H9 (cell line): Measurements from ENCODE around the gene POFUT2. TPM values are rescaled to one million over a fixed set of nuclear protein-coding genes. Genes with fewer than 3 reads are reported as not detected.

Experiments used
- DNase-seq: peaks from one replicate; pipeline ENCODE4 v3.0.0-alpha.2; 2017
- H2AFZ ChIP-seq: one replicate; pipeline ENCODE4 v1.6.1; 2013; ENCODE audit warnings: mild to moderate bottlenecking, low read length, control low read depth, moderate library complexity
- H2AK5ac ChIP-seq: 2 replicates; pipeline ENCODE4 v1.6.1; 2013; ENCODE audit warnings: low read length, control low read depth, mixed read lengths; ENCODE audit not compliant: insufficient read length
- H2BK120ac ChIP-seq: one replicate; pipeline ENCODE4 v1.6.1; 2013; ENCODE audit warnings: low read depth, mild to moderate bottlenecking, low read length, control low read depth, inconsistent platforms; ENCODE audit not compliant: poor library complexity, severe bottlenecking
- H2BK12ac ChIP-seq: 2 replicates; pipeline ENCODE4 v1.6.1; 2013; ENCODE audit warnings: low read length, control low read depth, mixed read lengths, low read depth; ENCODE audit not compliant: insufficient read length
- H2BK15ac ChIP-seq: 2 replicates; pipeline ENCODE4 v1.6.1; 2013; ENCODE audit warnings: low read depth, low read length, control low read depth
- H2BK20ac ChIP-seq: one replicate; pipeline ENCODE4 v1.6.1; 2013; ENCODE audit warnings: low read depth, mild to moderate bottlenecking, low read length, control low read depth, inconsistent platforms; ENCODE audit not compliant: poor library complexity, severe bottlenecking
- H2BK5ac ChIP-seq: 2 replicates; pipeline ENCODE4 v1.6.1; 2013; ENCODE audit warnings: low read length, control low read depth, mixed read lengths; ENCODE audit not compliant: insufficient read length
- H3K14ac ChIP-seq: 2 replicates; pipeline ENCODE4 v1.6.1; 2013; ENCODE audit warnings: low read length, control low read depth; ENCODE audit not compliant: insufficient read depth
- H3K18ac ChIP-seq: 2 replicates; pipeline ENCODE4 v1.6.1; 2013; ENCODE audit warnings: low read depth, mild to moderate bottlenecking, mixed read lengths, low read length, control low read depth; ENCODE audit not compliant: insufficient read length
- H3K23ac ChIP-seq: 2 replicates; pipeline ENCODE4 v1.6.1; 2013; ENCODE audit warnings: low read length, control low read depth, mixed read lengths, low read depth; ENCODE audit not compliant: insufficient read length
- H3K23me2 ChIP-seq: 2 replicates; pipeline ENCODE4 v1.6.1; 2013; ENCODE audit warnings: low read depth, mild to moderate bottlenecking, mixed read lengths, low read length, control low read depth; ENCODE audit not compliant: insufficient read length, poor library complexity, severe bottlenecking
- H3K27ac ChIP-seq: 2 replicates; pipeline ENCODE4 v1.5.1; 2013; ENCODE audit warnings: low read length, control low read depth, mixed read lengths, low read depth; ENCODE audit not compliant: insufficient read length
- H3K27me3 ChIP-seq: 2 replicates; pipeline ENCODE4 v1.6.1; 2013; ENCODE audit warnings: low read length, control low read depth, inconsistent platforms; ENCODE audit not compliant: insufficient read depth
- H3K4ac ChIP-seq: 2 replicates; pipeline ENCODE4 v1.6.1; 2013; ENCODE audit warnings: low read depth, mild to moderate bottlenecking, control low read depth, inconsistent platforms, low read length, moderate library complexity
- H3K4me1 ChIP-seq: 2 replicates; pipeline ENCODE4 v1.6.1; 2013; ENCODE audit warnings: low read length, control low read depth, inconsistent platforms; ENCODE audit not compliant: insufficient read depth
- H3K4me2 ChIP-seq: 2 replicates; pipeline ENCODE4 v1.6.1; 2013; ENCODE audit warnings: low read length, control low read depth, mixed read lengths; ENCODE audit not compliant: insufficient read length, insufficient read depth
- H3K56ac ChIP-seq: 2 replicates; pipeline ENCODE4 v1.6.1; 2013; ENCODE audit warnings: low read depth, mild to moderate bottlenecking, mixed read lengths, low read length, control low read depth; ENCODE audit not compliant: insufficient read length
- H3K79me1 ChIP-seq: 2 replicates; pipeline ENCODE4 v1.6.1; 2013; ENCODE audit warnings: low read depth, mild to moderate bottlenecking, moderate library complexity, low read length, control low read depth, inconsistent platforms; ENCODE audit not compliant: insufficient read depth, poor library complexity, severe bottlenecking
- H3K79me2 ChIP-seq: 2 replicates; pipeline ENCODE4 v1.6.1; 2013; ENCODE audit warnings: low read length, control low read depth, inconsistent platforms; ENCODE audit not compliant: insufficient read depth
- H3K9ac ChIP-seq: 2 replicates; pipeline ENCODE4 v1.6.1; 2013; ENCODE audit warnings: low read length, control low read depth, mixed read lengths; ENCODE audit not compliant: insufficient read length; ENCODE audit errors: extremely low read depth
- H3K9me3 ChIP-seq: one replicate; pipeline ENCODE4 v1.6.1; 2013; ENCODE audit warnings: low read depth, low read length, inconsistent platforms; ENCODE audit not compliant: control insufficient read depth
- H3T11ph ChIP-seq: one replicate; pipeline ENCODE4 v1.6.1; 2013; ENCODE audit warnings: mild to moderate bottlenecking, low read length, control low read depth, inconsistent platforms
- H4K20me1 ChIP-seq: one replicate; pipeline ENCODE4 v1.6.1; 2013; ENCODE audit not compliant: control insufficient read depth, insufficient read length, insufficient read depth
- H4K5ac ChIP-seq: 2 replicates; pipeline ENCODE4 v1.6.1; 2013; ENCODE audit warnings: low read depth, mild to moderate bottlenecking, mixed read lengths, low read length, control low read depth; ENCODE audit not compliant: insufficient read length
- H4K8ac ChIP-seq: replicated peaks from 2 replicates; pipeline ENCODE4 v1.6.1; 2013; ENCODE audit warnings: low read length, control low read depth, mixed read lengths, low read depth; ENCODE audit not compliant: insufficient read length
- H4K91ac ChIP-seq: 2 replicates; pipeline ENCODE4 v1.6.1; 2013; ENCODE audit warnings: low read depth, mild to moderate bottlenecking, moderate library complexity, mixed read lengths, low read length, control low read depth; ENCODE audit not compliant: insufficient read length
- H3K27ac Mint-ChIP-seq, 3 experiments: 2 replicates in 2 of 3; 3 replicates in 1 of 3; pipeline ENCODE4 v1.8.0; 2020 to 2021; ENCODE audit warnings: mixed read lengths in 3 of 3, mild to moderate bottlenecking in 1 of 3, moderate library complexity in 1 of 3
- H3K27me3 Mint-ChIP-seq: 2 replicates; pipeline ENCODE4 v1.8.0; 2021; ENCODE audit warnings: low read depth, mild to moderate bottlenecking, moderate library complexity, mixed read lengths
- H3K36me3 Mint-ChIP-seq, 3 experiments: 2 replicates in 2 of 3; 3 replicates in 1 of 3; pipeline ENCODE4 v1.8.0; 2020 to 2021; ENCODE audit warnings: low read depth in 3 of 3, mixed read lengths in 3 of 3; ENCODE audit not compliant: insufficient read depth in 1 of 3
- H3K4me1 Mint-ChIP-seq, 2 experiments: 2 replicates each; pipeline ENCODE4 v1.8.0; 2020; ENCODE audit warnings: mixed read lengths in 2 of 2
- H3K4me3 Mint-ChIP-seq, 2 experiments: 2 replicates in 1 of 2; 3 replicates in 1 of 2; pipeline ENCODE4 v1.8.0; 2020 to 2021; ENCODE audit warnings: mild to moderate bottlenecking in 2 of 2, mixed read lengths in 2 of 2, moderate library complexity in 1 of 2
- H3K9me3 Mint-ChIP-seq, 2 experiments: 2 replicates in 1 of 2; 3 replicates in 1 of 2; pipeline ENCODE4 v1.8.0; 2020; ENCODE audit warnings: mild to moderate bottlenecking in 2 of 2, mixed read lengths in 2 of 2, moderate library complexity in 1 of 2
- CTCF ChIP-seq: fragments of 200-600 bp; sonication (generic); conservative IDR thresholded peaks from 3 replicates; pipeline ENCODE4 v1.8.0; 2021; ENCODE audit warnings: antibody characterized with exemption, mild to moderate bottlenecking
- WGBS: extraction: QIAGEN DNeasy Blood & Tissue Kit; methylation state at CpG from one replicate; pipeline ENCODE4 v1.1.7; 2013; ENCODE audit warnings: missing lambda C conversion rate, low lambda C conversion rate, mixed read lengths; ENCODE audit not compliant: insufficient read length; ENCODE audit errors: extremely low coverage; 5-methylcytosine and 5-hydroxymethylcytosine counted together
- total RNA-seq: library from RNA; stranded (reverse); gene quantifications from 2 replicates; pipeline ENCODE4 v1.2.1, GENCODE V29; 2021

The POFUT2 gene
- total RNA-seq, 1 experiment from 2014 or later, result 34.8 TPM

- no peak overlapping the region for H2BK12ac ChIP-seq
- H2BK20ac ChIP-seq, result no peak overlapping the region
- H3T11ph ChIP-seq, result no peak overlapping the region
- H3K14ac ChIP-seq, result no peak overlapping the region
- no peak overlapping the region for H3K23ac ChIP-seq
- H2BK120ac ChIP-seq, result no peak overlapping the region
- no peaks in the 10 kb centered on the region for H3K79me1 ChIP-seq
- no peak overlapping the region for H2BK5ac ChIP-seq
- no peak overlapping the region for H4K91ac ChIP-seq
- no peak overlapping the region for H3K18ac ChIP-seq
- no peak overlapping the region for H2BK15ac ChIP-seq
- H3K4me1 Mint-ChIP-seq, result peaks cover 31% of the 10 kb centered on the region in 2 experiments
- TF ChIP-seq CTCF, result no peak
- H3K9ac ChIP-seq, result no peak overlapping the region
- DNase-seq, result peak; percentile 38
- H3K27me3 ChIP-seq, result no peaks in the 10 kb centered on the region
- no peak overlapping the region for H3K27ac ChIP-seq
- no peaks in the 10 kb centered on the region for H3K9me3 Mint-ChIP-seq
- no CpG with 5 or more reads among the region's 34 CpGs for WGBS
- no peak overlapping the region for H2AK5ac ChIP-seq
- no peak overlapping the region for H4K8ac ChIP-seq
- peak overlapping the region in 2 of 3 experiments; percentile 27 to 90; a peak in 1 of 7 replicates for H3K27ac Mint-ChIP-seq
- H4K5ac ChIP-seq, result no peak overlapping the region
- no peak overlapping the region for H3K4ac ChIP-seq
- no peaks in the 10 kb centered on the region; the same call in 1 of the 2 replicates for H3K4me1 ChIP-seq
- peaks cover 0 to 8% (median 0%) of the 10 kb centered on the region in 3 experiments; a peak in 1 of 7 replicates for H3K36me3 Mint-ChIP-seq
- no peak overlapping the region for H2AFZ ChIP-seq
- no peak overlapping the region for H3K56ac ChIP-seq
- H3K4me3 Mint-ChIP-seq, result peak overlapping the region in 1 of 2 experiments; percentile 55; a peak in 1 of 5 replicates
- peaks cover under 1% of the 10 kb centered on the region for H3K23me2 ChIP-seq
- no peaks in the 10 kb centered on the region for H4K20me1 ChIP-seq
- H3K27me3 Mint-ChIP-seq, result no peaks in the 10 kb centered on the region
- H3K79me2 ChIP-seq, result no peaks in the 10 kb centered on the region
- no peak overlapping the region for H3K4me2 ChIP-seq
- no peaks in the 10 kb centered on the region for H3K9me3 ChIP-seq
Measured at GRCh38 chr21:45291613-45292398, 4.1 kb upstream of the POFUT2 start.
